K562 (cell line): ENCODE measurements around the gene CREB3L1. TPM values are rescaled to one million over a fixed set of nuclear protein-coding genes. Genes with fewer than 3 reads are reported as not detected.
A peak's percentile ranks its signal among the peaks of the same experiment; 100 is the strongest.

ENCODE experiments used
- ARID2 ChIP-seq: fragments of 450-650 bp; IDR thresholded peaks from 2 replicates; pipeline ENCODE4 v1.6.1; 2017; ENCODE audit warnings: antibody characterized with exemption, mild to moderate bottlenecking
- CXXC5 ChIP-seq: fragments of 250-450 bp; sonication (Bioruptor Pico); IDR thresholded peaks from 2 replicates; pipeline ENCODE4 v1.8.0; 2022; ENCODE audit warnings: inconsistent platforms, mild to moderate bottlenecking, moderate library complexity
- E2F6 ChIP-seq, 2 experiments: IDR thresholded peaks; 2 replicates each; pipeline ENCODE4 v1.6.1; 2011; ENCODE audit warnings: borderline replicate concordance in 1 of 2, control low read depth in 1 of 2, low read depth in 1 of 2, low read length in 1 of 2, mild to moderate bottlenecking in 1 of 2, mixed read lengths in 1 of 2, moderate library complexity in 1 of 2; ENCODE audit not compliant: insufficient read depth in 1 of 2, insufficient read length in 1 of 2, poor library complexity in 1 of 2, severe bottlenecking in 1 of 2; ENCODE audit errors: extremely low read depth in 1 of 2
- GTF2E2 ChIP-seq: fragments of 200-800 bp; sonication (Bioruptor generic); IDR thresholded peaks from 2 replicates; pipeline ENCODE4 v1.6.1; 2016; ENCODE audit warnings: missing genetic modification characterization, missing compliant biosample characterization
- IRF2 ChIP-seq: sonication (generic); formaldehyde crosslinking; IDR thresholded peaks from 2 replicates; pipeline ENCODE4 v1.8.1; 2022; ENCODE audit warnings: mild to moderate bottlenecking, missing genetic modification reagents
- MEF2A ChIP-seq: IDR thresholded peaks from 2 replicates; pipeline ENCODE4 v1.6.1; 2011; ENCODE audit warnings: low read depth, mild to moderate bottlenecking, low read length, moderate library complexity; ENCODE audit not compliant: control insufficient read depth
- NELFE ChIP-seq: IDR thresholded peaks from 2 replicates; pipeline ENCODE4 v1.6.1; 2011; ENCODE audit warnings: mild to moderate bottlenecking; ENCODE audit not compliant: insufficient read depth, insufficient read length
- PHB2 ChIP-seq: fragments of 450-650 bp; IDR thresholded peaks from 2 replicates; pipeline ENCODE4 v1.6.1; 2017; ENCODE audit warnings: low read depth
- RBFOX2 ChIP-seq: fragments of 200-400 bp; formaldehyde crosslinking; IDR thresholded peaks from 2 replicates; pipeline ENCODE4 v1.6.1; 2017; ENCODE audit warnings: low read depth, mild to moderate bottlenecking, low read length, moderate library complexity
- SETDB1 ChIP-seq: IDR thresholded peaks from one replicate; pipeline ENCODE4 v1.6.1; 2012; ENCODE audit warnings: low read length, control low read depth, inconsistent platforms
- SMC3 ChIP-seq: conservative IDR thresholded peaks from 2 replicates; pipeline ENCODE4 v1.6.1; 2011; ENCODE audit warnings: low read depth, low read length, improper control_type of control experiment; ENCODE audit not compliant: insufficient read depth
- SP1 ChIP-seq: sonication (generic); formaldehyde crosslinking; IDR thresholded peaks from 2 replicates; pipeline ENCODE4 v1.8.1; 2022; ENCODE audit warnings: mild to moderate bottlenecking, missing genetic modification reagents
- ZEB2 ChIP-seq: fragments of 450-650 bp; IDR thresholded peaks from 2 replicates; pipeline ENCODE4 v1.6.1; 2016
- ZNF24 ChIP-seq: fragments of 450-650 bp; IDR thresholded peaks from 2 replicates; pipeline ENCODE4 v1.6.1; 2016
- ZNF316 ChIP-seq: fragments of 450-650 bp; IDR thresholded peaks from 2 replicates; pipeline ENCODE4 v1.6.1; 2016
- ZNF592 ChIP-seq: fragments of 450-650 bp; IDR thresholded peaks from 2 replicates; pipeline ENCODE4 v1.6.1; 2017; ENCODE audit warnings: antibody characterized with exemption, mild to moderate bottlenecking
- polyA plus RNA-seq, 8 experiments: library from polyadenylated mRNA; depleted of rRNA in 4 of 8; stranded (reverse) in 5 of 8; unstranded in 3 of 8; fragments of >200 nt; fragmentation: Nextera tagmentation in 2 of 8; fragmentation: Illumina TruSeq in 1 of 8; extraction: Ambion mirVana in 2 of 8; extraction: Trizol in 1 of 8; gene quantifications; 2 replicates each; pipeline versions ENCODE4 v1.2.1 to v1.2.3, GENCODE V29; 2011 to 2014; ENCODE audit warnings: inconsistent platforms in 1 of 8, missing spikeins in 1 of 8
- total RNA-seq, 7 experiments: library from RNA; depleted of rRNA in 6 of 7; stranded (reverse); fragments of >200 nt in 6 of 7; fragmentation: Illumina TruSeq in 2 of 7; extraction: Trizol in 2 of 7; gene quantifications; 2 replicates each; pipeline versions ENCODE4 v1.2.1 to v1.2.3, GENCODE V29; 2011 to 2021; ENCODE audit warnings: low replicate concordance in 1 of 7
- TF ChIP-seq, protein P1 (sequence below), 2 experiments: fragments of 450-650 bp; IDR thresholded peaks; 2 replicates each; pipeline ENCODE4 v1.6.1; 2016
- TF ChIP-seq, protein P2 (sequence below): sonication (generic); formaldehyde crosslinking; IDR thresholded peaks from 2 replicates; pipeline ENCODE4 v1.8.0; 2022; ENCODE audit warnings: mild to moderate bottlenecking, missing genetic modification reagents
- TF ChIP-seq, protein P3 (sequence below): fragments of 200-800 bp; sonication (Bioruptor generic); IDR thresholded peaks from 2 replicates; pipeline ENCODE4 v1.6.1; 2017; ENCODE audit warnings: missing genetic modification characterization, missing compliant biosample characterization

CREB3L1 gene
- total and polyA plus RNA-seq, 9 of the 15 experiments (the other 6 are each of a cell fraction or from before 2014, with no cell fraction given), result 1.2 to 27.6 (median 3.7) TPM

- TF ChIP-seq, protein P1, sequence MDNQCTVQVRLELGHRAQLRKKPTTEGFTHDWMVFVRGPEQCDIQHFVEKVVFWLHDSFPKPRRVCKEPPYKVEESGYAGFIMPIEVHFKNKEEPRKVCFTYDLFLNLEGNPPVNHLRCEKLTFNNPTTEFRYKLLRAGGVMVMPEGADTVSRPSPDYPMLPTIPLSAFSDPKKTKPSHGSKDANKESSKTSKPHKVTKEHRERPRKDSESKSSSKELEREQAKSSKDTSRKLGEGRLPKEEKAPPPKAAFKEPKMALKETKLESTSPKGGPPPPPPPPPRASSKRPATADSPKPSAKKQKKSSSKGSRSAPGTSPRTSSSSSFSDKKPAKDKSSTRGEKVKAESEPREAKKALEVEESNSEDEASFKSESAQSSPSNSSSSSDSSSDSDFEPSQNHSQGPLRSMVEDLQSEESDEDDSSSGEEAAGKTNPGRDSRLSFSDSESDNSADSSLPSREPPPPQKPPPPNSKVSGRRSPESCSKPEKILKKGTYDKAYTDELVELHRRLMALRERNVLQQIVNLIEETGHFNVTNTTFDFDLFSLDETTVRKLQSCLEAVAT (IDR thresholded peaks at IDR 0.05), result peak; percentile 40 to 72; a peak in 1 of 4 replicates
- TF ChIP-seq, protein P2, sequence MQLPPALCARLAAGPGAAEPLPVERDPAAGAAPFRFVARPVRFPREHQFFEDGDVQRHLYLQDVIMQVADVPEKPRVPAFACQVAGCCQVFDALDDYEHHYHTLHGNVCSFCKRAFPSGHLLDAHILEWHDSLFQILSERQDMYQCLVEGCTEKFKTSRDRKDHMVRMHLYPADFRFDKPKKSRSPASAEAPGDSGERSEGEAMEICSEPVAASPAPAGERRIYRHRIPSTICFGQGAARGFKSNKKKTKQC (CRISPR knock-in tag), result peak; percentile 54; the same call in 1 of the 2 replicates
- TF ChIP-seq RBFOX2 (peak; percentile 62), E2F6 (IDR thresholded peaks at IDR 0.05; ENCODE audit: borderline replicate concordance in 1 of 2, extremely low read depth in 1 of 2, insufficient read depth in 1 of 2, insufficient read length in 1 of 2, low read depth in 1 of 2, low read length in 1 of 2, poor library complexity in 1 of 2, severe bottlenecking in 1 of 2) (peak; percentile 42 to 71), IRF2 (peak; percentile 45; the same call in 1 of the 2 replicates), CXXC5 (CRISPR knock-in tag) (peak; percentile 91), SMC3 (peak; percentile 67), NELFE (no peak), PHB2 (0 out of 2 replicates have a peak, but pooled peaks have one; percentile 32), SETDB1 (no peak), ZEB2 (0 out of 2 replicates have a peak, but pooled peaks have one; percentile 28), MEF2A (no peak), ZNF24 (peak; percentile 16; the same call in 1 of the 2 replicates), ZNF316 (0 out of 2 replicates have a peak, but pooled peaks have one; percentile 14), SP1 (CRISPR knock-in tag) (peak; percentile 84), GTF2E2 (no peak), ARID2 (no peak), ZNF592 (peak; percentile 59; the same call in 1 of the 2 replicates)
- TF ChIP-seq, protein P3, sequence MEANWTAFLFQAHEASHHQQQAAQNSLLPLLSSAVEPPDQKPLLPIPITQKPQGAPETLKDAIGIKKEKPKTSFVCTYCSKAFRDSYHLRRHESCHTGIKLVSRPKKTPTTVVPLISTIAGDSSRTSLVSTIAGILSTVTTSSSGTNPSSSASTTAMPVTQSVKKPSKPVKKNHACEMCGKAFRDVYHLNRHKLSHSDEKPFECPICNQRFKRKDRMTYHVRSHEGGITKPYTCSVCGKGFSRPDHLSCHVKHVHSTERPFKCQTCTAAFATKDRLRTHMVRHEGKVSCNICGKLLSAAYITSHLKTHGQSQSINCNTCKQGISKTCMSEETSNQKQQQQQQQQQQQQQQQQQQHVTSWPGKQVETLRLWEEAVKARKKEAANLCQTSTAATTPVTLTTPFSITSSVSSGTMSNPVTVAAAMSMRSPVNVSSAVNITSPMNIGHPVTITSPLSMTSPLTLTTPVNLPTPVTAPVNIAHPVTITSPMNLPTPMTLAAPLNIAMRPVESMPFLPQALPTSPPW (CRISPR knock-in tag), result peak; percentile 71
Observed at GRCh38 chr11:46346886-46347636, 69.6 kb downstream of the CREB3L1 start, which contains the start of gene DGKZ (continued).
